ENCODE measurements around the gene SNUPN.

DNA sequence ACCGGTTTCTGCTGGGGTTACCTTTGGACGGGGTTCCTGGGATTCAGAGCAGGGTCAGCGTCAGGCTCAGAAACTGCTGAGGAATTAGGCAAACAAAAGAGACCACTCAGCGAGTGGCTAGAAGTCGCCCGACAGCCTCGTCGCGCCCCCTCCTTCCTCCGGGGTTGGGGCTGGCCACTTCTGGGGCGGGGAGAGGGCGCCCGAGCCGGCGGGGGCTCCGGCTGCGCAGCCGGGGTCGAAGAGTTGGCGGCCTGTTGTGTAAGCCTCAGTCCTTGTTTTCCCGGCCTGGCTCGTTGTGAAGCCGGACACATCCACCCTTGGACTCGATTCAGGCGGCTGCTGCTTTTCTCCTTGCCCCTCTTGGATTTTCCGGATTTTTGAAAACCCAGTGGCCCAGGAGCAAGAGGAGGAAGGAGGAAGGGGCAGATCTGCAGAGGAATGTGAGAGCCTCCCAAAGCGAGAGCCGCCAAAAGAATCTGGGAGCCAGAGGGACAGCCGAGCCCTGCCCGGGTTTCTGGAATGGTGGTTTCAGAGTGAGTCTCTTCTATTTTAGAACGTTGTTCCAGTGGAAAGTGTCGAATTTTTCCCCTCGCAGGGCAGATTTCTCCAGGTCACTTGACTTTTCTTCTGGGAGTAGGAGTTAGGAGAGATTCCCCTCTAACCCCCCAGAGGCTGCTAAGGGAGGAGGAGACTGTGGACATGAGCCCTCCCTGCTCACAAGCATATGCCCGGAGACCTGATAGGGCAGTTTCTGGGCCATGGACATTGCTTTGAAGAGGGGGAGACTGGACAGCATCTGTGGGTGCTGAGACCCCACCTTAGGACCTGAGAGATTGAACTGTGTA is 22.9 kb upstream of the SNUPN start:
- TF ChIP-seq, protein P1, sequence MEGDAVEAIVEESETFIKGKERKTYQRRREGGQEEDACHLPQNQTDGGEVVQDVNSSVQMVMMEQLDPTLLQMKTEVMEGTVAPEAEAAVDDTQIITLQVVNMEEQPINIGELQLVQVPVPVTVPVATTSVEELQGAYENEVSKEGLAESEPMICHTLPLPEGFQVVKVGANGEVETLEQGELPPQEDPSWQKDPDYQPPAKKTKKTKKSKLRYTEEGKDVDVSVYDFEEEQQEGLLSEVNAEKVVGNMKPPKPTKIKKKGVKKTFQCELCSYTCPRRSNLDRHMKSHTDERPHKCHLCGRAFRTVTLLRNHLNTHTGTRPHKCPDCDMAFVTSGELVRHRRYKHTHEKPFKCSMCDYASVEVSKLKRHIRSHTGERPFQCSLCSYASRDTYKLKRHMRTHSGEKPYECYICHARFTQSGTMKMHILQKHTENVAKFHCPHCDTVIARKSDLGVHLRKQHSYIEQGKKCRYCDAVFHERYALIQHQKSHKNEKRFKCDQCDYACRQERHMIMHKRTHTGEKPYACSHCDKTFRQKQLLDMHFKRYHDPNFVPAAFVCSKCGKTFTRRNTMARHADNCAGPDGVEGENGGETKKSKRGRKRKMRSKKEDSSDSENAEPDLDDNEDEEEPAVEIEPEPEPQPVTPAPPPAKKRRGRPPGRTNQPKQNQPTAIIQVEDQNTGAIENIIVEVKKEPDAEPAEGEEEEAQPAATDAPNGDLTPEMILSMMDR (IDR thresholded peaks at IDR 0.05): no peak
- no peak for TF ChIP-seq POLR2AphosphoS5 (IDR thresholded peaks at IDR 0.05; ENCODE audit: low read depth, low read length)
- TF ChIP-seq, protein P2, sequence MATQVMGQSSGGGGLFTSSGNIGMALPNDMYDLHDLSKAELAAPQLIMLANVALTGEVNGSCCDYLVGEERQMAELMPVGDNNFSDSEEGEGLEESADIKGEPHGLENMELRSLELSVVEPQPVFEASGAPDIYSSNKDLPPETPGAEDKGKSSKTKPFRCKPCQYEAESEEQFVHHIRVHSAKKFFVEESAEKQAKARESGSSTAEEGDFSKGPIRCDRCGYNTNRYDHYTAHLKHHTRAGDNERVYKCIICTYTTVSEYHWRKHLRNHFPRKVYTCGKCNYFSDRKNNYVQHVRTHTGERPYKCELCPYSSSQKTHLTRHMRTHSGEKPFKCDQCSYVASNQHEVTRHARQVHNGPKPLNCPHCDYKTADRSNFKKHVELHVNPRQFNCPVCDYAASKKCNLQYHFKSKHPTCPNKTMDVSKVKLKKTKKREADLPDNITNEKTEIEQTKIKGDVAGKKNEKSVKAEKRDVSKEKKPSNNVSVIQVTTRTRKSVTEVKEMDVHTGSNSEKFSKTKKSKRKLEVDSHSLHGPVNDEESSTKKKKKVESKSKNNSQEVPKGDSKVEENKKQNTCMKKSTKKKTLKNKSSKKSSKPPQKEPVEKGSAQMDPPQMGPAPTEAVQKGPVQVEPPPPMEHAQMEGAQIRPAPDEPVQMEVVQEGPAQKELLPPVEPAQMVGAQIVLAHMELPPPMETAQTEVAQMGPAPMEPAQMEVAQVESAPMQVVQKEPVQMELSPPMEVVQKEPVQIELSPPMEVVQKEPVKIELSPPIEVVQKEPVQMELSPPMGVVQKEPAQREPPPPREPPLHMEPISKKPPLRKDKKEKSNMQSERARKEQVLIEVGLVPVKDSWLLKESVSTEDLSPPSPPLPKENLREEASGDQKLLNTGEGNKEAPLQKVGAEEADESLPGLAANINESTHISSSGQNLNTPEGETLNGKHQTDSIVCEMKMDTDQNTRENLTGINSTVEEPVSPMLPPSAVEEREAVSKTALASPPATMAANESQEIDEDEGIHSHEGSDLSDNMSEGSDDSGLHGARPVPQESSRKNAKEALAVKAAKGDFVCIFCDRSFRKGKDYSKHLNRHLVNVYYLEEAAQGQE (IDR thresholded peaks at IDR 0.05; ENCODE audit: low read depth, low read length): no peak
- no peak for TF ChIP-seq EP300 (IDR thresholded peaks at IDR 0.05; ENCODE audit: borderline replicate concordance in 1 of 2, low read depth in 1 of 2, low read length in 1 of 2)
- 0 out of 2 replicates have a peak, but pooled peaks have one; percentile 12 for TF ChIP-seq TEAD4 (IDR thresholded peaks at IDR 0.05; ENCODE audit: borderline replicate concordance, insufficient read depth)
- TF ChIP-seq RAD21 (IDR thresholded peaks at IDR 0.05; ENCODE audit: low read length): no peak
- TF ChIP-seq FOXM1 (IDR thresholded peaks at IDR 0.05; ENCODE audit: low read depth): no peak
- no peak for TF ChIP-seq NRF1 (IDR thresholded peaks at IDR 0.05; ENCODE audit: low read depth, low read length)
- TF ChIP-seq, protein P3, sequence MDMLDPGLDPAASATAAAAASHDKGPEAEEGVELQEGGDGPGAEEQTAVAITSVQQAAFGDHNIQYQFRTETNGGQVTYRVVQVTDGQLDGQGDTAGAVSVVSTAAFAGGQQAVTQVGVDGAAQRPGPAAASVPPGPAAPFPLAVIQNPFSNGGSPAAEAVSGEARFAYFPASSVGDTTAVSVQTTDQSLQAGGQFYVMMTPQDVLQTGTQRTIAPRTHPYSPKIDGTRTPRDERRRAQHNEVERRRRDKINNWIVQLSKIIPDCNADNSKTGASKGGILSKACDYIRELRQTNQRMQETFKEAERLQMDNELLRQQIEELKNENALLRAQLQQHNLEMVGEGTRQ (IDR thresholded peaks at IDR 0.05; ENCODE audit: borderline replicate concordance, low read depth, low read length): no peak
- TF ChIP-seq, protein P4, sequence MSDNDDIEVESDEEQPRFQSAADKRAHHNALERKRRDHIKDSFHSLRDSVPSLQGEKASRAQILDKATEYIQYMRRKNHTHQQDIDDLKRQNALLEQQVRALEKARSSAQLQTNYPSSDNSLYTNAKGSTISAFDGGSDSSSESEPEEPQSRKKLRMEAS (IDR thresholded peaks at IDR 0.05; ENCODE audit: low read depth): no peak
- no peak for TF ChIP-seq RFX5 (IDR thresholded peaks at IDR 0.05; ENCODE audit: low read length)
- TF ChIP-seq ELF1 (IDR thresholded peaks at IDR 0.05): no peak

All from SK-N-SH (cell line).